ENCODE data around the gene ORAI2. TPM values are rescaled to one million over a fixed set of nuclear protein-coding genes. Genes with fewer than 3 reads are reported as not detected.

ORAI2 gene
- total RNA-seq, 2 donors from 2014 or later = 33.9 to 50.5 TPM

- peaks cover 48% of the 10 kb centered on the region for H3K4me1 Mint-ChIP-seq
- DNase-seq = no peak
- peak overlapping the region; percentile 89 for H3K27ac Mint-ChIP-seq
- ATAC-seq = no peak
- H3K9me3 ChIP-seq (ENCODE audit: control insufficient read depth, low read length, poor library complexity, severe bottlenecking) = no peaks in the 10 kb centered on the region
- peaks cover 5% of the 10 kb centered on the region for H3K36me3 Mint-ChIP-seq (ENCODE audit: low read depth)
- H3K27me3 Mint-ChIP-seq = no peaks in the 10 kb centered on the region
- no peak overlapping the region for H3K4me3 Mint-ChIP-seq
These were observed 11.6 kb upstream of the ORAI2 start for GRCh38 chr7:102421706-102422240.

- no peak for DNase-seq
- Mint-ChIP-seq H3K27ac (peak overlapping the region; percentile 100), H3K36me3 (ENCODE audit: low read depth) (peaks cover 5% of the 10 kb centered on the region), H3K27me3 (no peaks in the 10 kb centered on the region), H3K4me1 (peaks cover 45% of the 10 kb centered on the region), H3K4me3 (peak overlapping the region; percentile 93)
- no peaks in the 10 kb centered on the region for H3K9me3 ChIP-seq (ENCODE audit: control insufficient read depth, low read length, poor library complexity, severe bottlenecking)
- no peak for ATAC-seq
These were observed 9.2 kb upstream of the ORAI2 start for GRCh38 chr7:102424129-102424551.

- peaks cover 5% of the 10 kb centered on the region for H3K36me3 Mint-ChIP-seq (ENCODE audit: low read depth)
- H3K4me3 Mint-ChIP-seq = peak overlapping the region; percentile 93
- ATAC-seq = no peak
- no peaks in the 10 kb centered on the region for H3K27me3 Mint-ChIP-seq
- H3K9me3 ChIP-seq (ENCODE audit: control insufficient read depth, low read length, poor library complexity, severe bottlenecking) = no peaks in the 10 kb centered on the region
- H3K27ac Mint-ChIP-seq = peak overlapping the region; percentile 100
- no peak for DNase-seq
- H3K4me1 Mint-ChIP-seq = peaks cover 50% of the 10 kb centered on the region
These were observed 8.6 kb upstream of the ORAI2 start for GRCh38 chr7:102424787-102425218.

GRCh38 chr7:102425639-102426267 lies 7.6 kb upstream of the ORAI2 start:
- Mint-ChIP-seq H3K36me3 (ENCODE audit: low read depth) (peaks cover 3% of the 10 kb centered on the region), H3K4me3 (peak overlapping the region; percentile 93), H3K27ac (peak overlapping the region; percentile 100), H3K27me3 (no peaks in the 10 kb centered on the region), H3K4me1 (peaks cover 47% of the 10 kb centered on the region)
- peak; percentile 74 to 85 (median 84) for DNase-seq
- peak; percentile 89 for ATAC-seq
- no peaks in the 10 kb centered on the region for H3K9me3 ChIP-seq (ENCODE audit: control insufficient read depth, low read length, poor library complexity, severe bottlenecking)

GRCh38 chr7:102426268-102427018 lies 6.9 kb upstream of the ORAI2 start:
- Mint-ChIP-seq H3K27ac (peak overlapping the region; percentile 100), H3K4me3 (peak overlapping the region; percentile 93), H3K36me3 (ENCODE audit: low read depth) (no peaks in the 10 kb centered on the region), H3K27me3 (no peaks in the 10 kb centered on the region), H3K4me1 (peaks cover 49% of the 10 kb centered on the region)
- DNase-seq (peak in 2 of 3 donors; percentile 37 to 49), ATAC-seq (peak; percentile 79)
- no peaks in the 10 kb centered on the region for H3K9me3 ChIP-seq (ENCODE audit: control insufficient read depth, low read length, poor library complexity, severe bottlenecking)

- Mint-ChIP-seq H3K27me3 (no peaks in the 10 kb centered on the region), H3K4me3 (peak overlapping the region; percentile 93), H3K36me3 (ENCODE audit: low read depth) (no peaks in the 10 kb centered on the region), H3K27ac (peak overlapping the region; percentile 100), H3K4me1 (peaks cover 54% of the 10 kb centered on the region)
- DNase-seq (no peak), ATAC-seq (no peak)
- no peaks in the 10 kb centered on the region for H3K9me3 ChIP-seq (ENCODE audit: control insufficient read depth, low read length, poor library complexity, severe bottlenecking)
These were observed 6.4 kb upstream of the ORAI2 start for GRCh38 chr7:102427019-102427405.

GRCh38 chr7:102429141-102429899 lies 4.1 kb upstream of the ORAI2 start:
- ATAC-seq = no peak
- Mint-ChIP-seq H3K27ac (peak overlapping the region; percentile 100), H3K36me3 (ENCODE audit: low read depth) (no peaks in the 10 kb centered on the region), H3K4me3 (no peak overlapping the region), H3K27me3 (no peaks in the 10 kb centered on the region), H3K4me1 (peaks cover 52% of the 10 kb centered on the region)
- DNase-seq = no peak
- H3K9me3 ChIP-seq (ENCODE audit: control insufficient read depth, low read length, poor library complexity, severe bottlenecking) = no peaks in the 10 kb centered on the region

GRCh38 chr7:102431617-102432298 lies 1.6 kb upstream of the ORAI2 start:
- Mint-ChIP-seq H3K4me1 (peaks cover 40% of the 10 kb centered on the region), H3K27ac (peak overlapping the region; percentile 100), H3K27me3 (no peaks in the 10 kb centered on the region), H3K4me3 (peak overlapping the region; percentile 82), H3K36me3 (ENCODE audit: low read depth) (no peaks in the 10 kb centered on the region)
- DNase-seq = peak; percentile 48 to 70 (median 53)
- no peaks in the 10 kb centered on the region for H3K9me3 ChIP-seq (ENCODE audit: control insufficient read depth, low read length, poor library complexity, severe bottlenecking)
- ATAC-seq = peak; percentile 73

- Mint-ChIP-seq H3K4me3 (peak overlapping the region; percentile 93), H3K27ac (peak overlapping the region; percentile 100), H3K4me1 (peaks cover 38% of the 10 kb centered on the region), H3K36me3 (ENCODE audit: low read depth) (no peaks in the 10 kb centered on the region), H3K27me3 (no peaks in the 10 kb centered on the region)
- ATAC-seq (peak; percentile 40), DNase-seq (peak in 1 of 3 donors; percentile 12)
- no peaks in the 10 kb centered on the region for H3K9me3 ChIP-seq (ENCODE audit: control insufficient read depth, low read length, poor library complexity, severe bottlenecking)
These were observed 745 bp upstream of the ORAI2 start for GRCh38 chr7:102432442-102433218.

GRCh38 chr7:102434039-102434486 lies 688 bp downstream of the ORAI2 start:
- no peaks in the 10 kb centered on the region for H3K36me3 Mint-ChIP-seq (ENCODE audit: low read depth)
- ATAC-seq (no peak), DNase-seq (no peak)
- H3K27me3 Mint-ChIP-seq = no peaks in the 10 kb centered on the region
- peak overlapping the region; percentile 95 for H3K27ac Mint-ChIP-seq
- peaks cover 35% of the 10 kb centered on the region for H3K4me1 Mint-ChIP-seq
- no peaks in the 10 kb centered on the region for H3K9me3 ChIP-seq (ENCODE audit: control insufficient read depth, low read length, poor library complexity, severe bottlenecking)
- peak overlapping the region; percentile 93 for H3K4me3 Mint-ChIP-seq

GRCh38 chr7:102436118-102436517 lies 2.7 kb downstream of the ORAI2 start:
- ATAC-seq (no peak), DNase-seq (no peak)
- Mint-ChIP-seq H3K4me1 (peaks cover 20% of the 10 kb centered on the region), H3K4me3 (peak overlapping the region; percentile 15), H3K36me3 (ENCODE audit: low read depth) (no peaks in the 10 kb centered on the region), H3K27me3 (no peaks in the 10 kb centered on the region), H3K27ac (peak overlapping the region; percentile 95)
- H3K9me3 ChIP-seq (ENCODE audit: control insufficient read depth, low read length, poor library complexity, severe bottlenecking) = no peaks in the 10 kb centered on the region
